Hepatocyte (in vitro differentiated cells): ENCODE data around the gene VWF. TPM values are rescaled to one million over a fixed set of nuclear protein-coding genes. Genes with fewer than 3 reads are reported as not detected.
"Not testable (repeated sequence)": the region's sequence is repeated elsewhere in the genome, so short reads cannot be mapped to it uniquely, and the experiment has no call there.

Experiments
- DNase-seq: peaks from one replicate; pipeline ENCODE4 v3.0.0-alpha.2; 2016; ENCODE audit warnings: low spot score
- H2AFZ ChIP-seq: fragments of 200-600 bp; sonication (generic); 2 replicates; pipeline ENCODE4 v1.6.0; 2016; ENCODE audit warnings: antibody characterized with exemption, mild to moderate bottlenecking
- H3K27ac ChIP-seq: fragments of 200-600 bp; sonication (generic); 2 replicates; pipeline ENCODE4 v1.5.1; 2016; ENCODE audit warnings: mild to moderate bottlenecking
- H3K27me3 ChIP-seq: fragments of 200-600 bp; sonication (generic); 2 replicates; pipeline ENCODE4 v1.6.1; 2016
- H3K36me3 ChIP-seq: fragments of 200-600 bp; sonication (generic); replicated peaks from 2 replicates; pipeline ENCODE4 v1.5.1; 2016; ENCODE audit warnings: low read depth; ENCODE audit not compliant: insufficient read depth
- H3K4me1 ChIP-seq: fragments of 200-600 bp; sonication (generic); 2 replicates; pipeline ENCODE4 v1.5.1; 2016; ENCODE audit warnings: mild to moderate bottlenecking, moderate library complexity; ENCODE audit not compliant: insufficient read depth
- H3K4me2 ChIP-seq: fragments of 200-600 bp; sonication (generic); 2 replicates; pipeline ENCODE4 v1.6.0; 2016
- H3K4me3 ChIP-seq: fragments of 200-600 bp; sonication (generic); 2 replicates; pipeline ENCODE4 v1.5.1; 2016; ENCODE audit warnings: mild to moderate bottlenecking
- H3K79me2 ChIP-seq: fragments of 200-600 bp; sonication (generic); 2 replicates; pipeline ENCODE4 v1.6.0; 2017; ENCODE audit warnings: mild to moderate bottlenecking
- H3K9me2 ChIP-seq: fragments of 200-600 bp; sonication (generic); replicated peaks from 2 replicates; pipeline ENCODE4 v1.6.0; 2017; ENCODE audit warnings: mild to moderate bottlenecking; ENCODE audit not compliant: insufficient read depth
- H3K9me3 ChIP-seq: fragments of 200-600 bp; sonication (generic); 2 replicates; pipeline ENCODE4 v1.5.1; 2016; ENCODE audit warnings: low read depth, mild to moderate bottlenecking
- H4K20me1 ChIP-seq: fragments of 200-600 bp; sonication (generic); 2 replicates; pipeline ENCODE4 v1.6.0; 2016; ENCODE audit warnings: mild to moderate bottlenecking; ENCODE audit not compliant: insufficient read depth, poor library complexity, severe bottlenecking
- EZH2 ChIP-seq: fragments of 200-600 bp; sonication (generic); IDR thresholded peaks from 2 replicates; pipeline ENCODE4 v1.6.1; 2016; ENCODE audit warnings: antibody characterized with exemption, mild to moderate bottlenecking, borderline replicate concordance
- EZH2phosphoT487 ChIP-seq: fragments of 200-600 bp; sonication (generic); IDR thresholded peaks from one replicate; pipeline ENCODE4 v1.6.1; 2018; ENCODE audit warnings: antibody characterized with exemption, mild to moderate bottlenecking, low read depth, moderate library complexity; ENCODE audit not compliant: unreplicated experiment, severe bottlenecking
- WGBS: methylation state at CpG from one replicate; pipeline ENCODE4 v1.1.6; 2016; ENCODE audit warnings: low lambda C conversion rate; ENCODE audit errors: missing lambda C conversion rate; 5-methylcytosine and 5-hydroxymethylcytosine counted together
- polyA plus RNA-seq: library from polyadenylated mRNA; unstranded; fragments of >200 nt; fragmentation: Nextera tagmentation; extraction: Ambion mirVana; gene quantifications from 2 replicates; pipeline ENCODE4 v1.2.1, GENCODE V29; 2016
- total RNA-seq: library from RNA; depleted of rRNA; stranded (reverse); fragments of >200 nt; gene quantifications from 2 replicates; pipeline ENCODE4 v1.2.3, GENCODE V29; 2014
- TF ChIP-seq, protein P1 (sequence below): fragments of 200-600 bp; sonication (generic); IDR thresholded peaks from 2 replicates; pipeline ENCODE4 v1.5.1; 2016; ENCODE audit warnings: antibody characterized with exemption, mild to moderate bottlenecking; ENCODE audit not compliant: poor library complexity

VWF gene
- total and polyA plus RNA-seq, 2 experiments from 2014 or later, result 0.20 to 0.77 TPM

DNA sequence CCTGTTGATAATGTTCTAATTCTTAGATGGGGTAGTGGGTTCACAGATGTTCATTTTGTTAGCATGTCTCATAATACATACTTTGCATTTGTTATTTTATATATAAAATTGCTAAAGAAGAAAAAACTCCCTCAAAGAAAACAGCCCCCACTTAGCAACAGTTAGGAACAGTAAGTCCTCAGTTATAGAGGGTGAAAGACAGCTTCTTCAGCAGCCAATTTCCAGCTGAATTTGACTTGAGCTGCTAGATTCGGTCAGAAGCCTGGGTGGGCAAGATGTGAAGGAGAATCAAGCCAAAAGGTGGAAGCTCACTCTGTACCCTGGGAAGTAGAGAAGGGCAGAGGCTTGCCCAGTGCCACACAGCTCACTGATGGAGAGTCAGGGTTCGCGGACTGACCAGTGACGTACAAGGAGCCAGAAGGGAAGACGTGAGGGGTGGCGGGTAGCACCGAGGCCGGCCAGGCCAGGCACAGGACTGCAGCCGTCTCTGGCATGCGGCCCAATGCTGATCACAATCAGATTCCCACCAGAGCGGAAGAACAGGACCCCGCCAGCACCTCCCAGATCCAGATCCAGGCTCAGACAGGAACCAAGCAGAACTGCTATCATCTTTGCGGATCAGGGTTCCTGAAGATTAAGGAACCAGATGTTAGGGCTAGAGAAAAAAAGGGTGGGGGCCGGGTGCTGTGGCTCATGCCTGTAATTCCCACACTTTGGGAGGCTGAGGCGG, 30.4 kb upstream of the VWF start:
- no peak for DNase-seq
- H3K4me1 ChIP-seq, result peaks cover 12% of the 10 kb centered on the region
- no peak overlapping the region for H3K4me2 ChIP-seq
- WGBS, result 80% methylated on average over 15 of the region's 15 CpGs
- H3K27ac ChIP-seq, result no peak overlapping the region
- H3K36me3 ChIP-seq, result no peaks in the 10 kb centered on the region
- no peak overlapping the region for H2AFZ ChIP-seq
- H3K4me3 ChIP-seq, result no peak overlapping the region
- no peaks in the 10 kb centered on the region for H3K79me2 ChIP-seq
- no peak for TF ChIP-seq EZH2
- TF ChIP-seq, protein P1, sequence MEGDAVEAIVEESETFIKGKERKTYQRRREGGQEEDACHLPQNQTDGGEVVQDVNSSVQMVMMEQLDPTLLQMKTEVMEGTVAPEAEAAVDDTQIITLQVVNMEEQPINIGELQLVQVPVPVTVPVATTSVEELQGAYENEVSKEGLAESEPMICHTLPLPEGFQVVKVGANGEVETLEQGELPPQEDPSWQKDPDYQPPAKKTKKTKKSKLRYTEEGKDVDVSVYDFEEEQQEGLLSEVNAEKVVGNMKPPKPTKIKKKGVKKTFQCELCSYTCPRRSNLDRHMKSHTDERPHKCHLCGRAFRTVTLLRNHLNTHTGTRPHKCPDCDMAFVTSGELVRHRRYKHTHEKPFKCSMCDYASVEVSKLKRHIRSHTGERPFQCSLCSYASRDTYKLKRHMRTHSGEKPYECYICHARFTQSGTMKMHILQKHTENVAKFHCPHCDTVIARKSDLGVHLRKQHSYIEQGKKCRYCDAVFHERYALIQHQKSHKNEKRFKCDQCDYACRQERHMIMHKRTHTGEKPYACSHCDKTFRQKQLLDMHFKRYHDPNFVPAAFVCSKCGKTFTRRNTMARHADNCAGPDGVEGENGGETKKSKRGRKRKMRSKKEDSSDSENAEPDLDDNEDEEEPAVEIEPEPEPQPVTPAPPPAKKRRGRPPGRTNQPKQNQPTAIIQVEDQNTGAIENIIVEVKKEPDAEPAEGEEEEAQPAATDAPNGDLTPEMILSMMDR, result no peak
- no peaks in the 10 kb centered on the region for H3K9me3 ChIP-seq
- H3K9me2 ChIP-seq, result no peaks in the 10 kb centered on the region
- no peaks in the 10 kb centered on the region for H3K27me3 ChIP-seq
- H4K20me1 ChIP-seq, result no peaks in the 10 kb centered on the region

DNA sequence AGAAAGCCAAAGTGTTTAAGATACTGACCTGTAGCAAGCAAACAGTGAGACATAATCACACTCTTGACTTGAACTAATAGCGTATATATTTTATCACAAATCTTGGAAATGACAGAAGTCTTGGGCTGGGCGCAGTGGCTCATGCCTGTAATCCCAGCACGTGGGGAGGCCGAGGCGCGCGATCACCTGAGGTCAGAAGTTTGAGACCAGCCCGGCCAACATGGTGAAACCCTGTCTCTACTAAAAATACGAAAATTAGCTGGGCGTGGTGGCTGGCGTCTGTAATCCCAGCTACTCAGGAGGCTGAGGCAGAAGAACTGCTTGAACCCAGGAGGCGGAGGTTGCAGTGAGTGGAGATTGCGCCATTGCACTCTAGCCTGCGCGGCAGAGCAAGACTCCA, 24.3 kb upstream of the VWF start:
- not testable (repeated sequence) for H3K9me3 ChIP-seq, H4K20me1 ChIP-seq, H3K79me2 ChIP-seq, H3K36me3 ChIP-seq, DNase-seq, H3K4me2 ChIP-seq, H3K27me3 ChIP-seq, H2AFZ ChIP-seq, H3K27ac ChIP-seq, H3K9me2 ChIP-seq, H3K4me3 ChIP-seq, H3K4me1 ChIP-seq
- WGBS, result 99% methylated on average over 15 of the region's 15 CpGs

DNA sequence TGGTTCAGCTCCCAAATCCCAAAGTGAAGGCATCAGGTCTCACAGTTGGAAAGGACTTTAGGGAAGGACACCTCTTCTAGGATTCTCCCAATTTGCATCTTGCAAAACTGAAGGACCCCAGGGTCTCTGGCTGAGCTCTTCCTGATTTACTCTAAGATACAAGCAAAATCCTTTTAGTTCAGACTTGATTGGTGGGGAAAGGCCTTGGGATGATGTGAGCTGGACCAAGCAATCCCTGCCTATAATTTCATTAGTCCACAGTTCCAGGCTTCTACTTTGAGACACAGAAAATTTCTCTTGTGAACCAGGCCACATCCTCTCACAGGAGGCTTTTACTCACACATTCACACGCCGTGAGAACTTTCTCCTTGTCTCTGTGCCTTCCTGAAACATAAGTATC, 23.6 kb upstream of the VWF start:
- 85% methylated on average over 2 of the region's 2 CpGs for WGBS
- Histone ChIP-seq H3K27ac (no peak overlapping the region), H3K4me1 (peaks cover 7% of the 10 kb centered on the region), H3K9me3 (no peaks in the 10 kb centered on the region), H3K79me2 (no peaks in the 10 kb centered on the region), H4K20me1 (no peaks in the 10 kb centered on the region), H2AFZ (no peak overlapping the region), H3K27me3 (no peaks in the 10 kb centered on the region), H3K9me2 (no peaks in the 10 kb centered on the region), H3K4me3 (no peak overlapping the region), H3K4me2 (no peak overlapping the region), H3K36me3 (no peaks in the 10 kb centered on the region)
- DNase-seq, result no peak
- TF ChIP-seq EZH2 (no peak), EZH2phosphoT487 (no peak)
- TF ChIP-seq, protein P1, result no peak

DNA sequence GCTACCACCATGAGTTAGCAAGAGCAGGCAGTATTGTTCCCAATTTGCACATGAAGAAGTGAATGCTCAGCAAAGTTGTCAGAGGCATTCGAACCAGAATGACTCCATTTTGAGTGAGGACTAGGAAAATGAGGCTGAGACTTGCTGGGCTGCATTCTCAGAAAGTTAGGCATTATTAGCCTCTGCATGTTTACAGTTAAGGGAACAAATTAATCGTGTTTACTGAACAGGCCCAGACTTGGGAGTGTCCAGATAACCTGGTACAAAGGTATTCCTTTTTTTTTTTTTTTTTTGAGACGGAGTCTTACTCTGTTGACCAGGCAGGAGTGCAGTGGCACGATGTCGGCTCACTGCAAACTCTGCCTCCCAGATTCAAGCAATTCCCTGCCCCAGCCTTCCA, 22.5 kb upstream of the VWF start:
- H3K36me3 ChIP-seq, result no peaks in the 10 kb centered on the region
- no peaks in the 10 kb centered on the region for H3K79me2 ChIP-seq
- no peaks in the 10 kb centered on the region for H3K27me3 ChIP-seq
- no peak overlapping the region for H2AFZ ChIP-seq
- H3K4me1 ChIP-seq, result peaks cover 7% of the 10 kb centered on the region
- TF ChIP-seq EZH2phosphoT487 (no peak), EZH2 (no peak)
- TF ChIP-seq, protein P1, result no peak
- H3K4me3 ChIP-seq, result no peak overlapping the region
- no peaks in the 10 kb centered on the region for H4K20me1 ChIP-seq
- H3K9me3 ChIP-seq, result no peaks in the 10 kb centered on the region
- H3K4me2 ChIP-seq, result no peak overlapping the region
- no peaks in the 10 kb centered on the region for H3K9me2 ChIP-seq
- WGBS, result 64% methylated on average over 5 of the region's 5 CpGs
- H3K27ac ChIP-seq, result peak overlapping the region; percentile 45
- no peak for DNase-seq
